HCT116 (cell line): ENCODE measurements around the gene TMEFF2. TPM values are rescaled to one million over a fixed set of nuclear protein-coding genes. Genes with fewer than 3 reads are reported as not detected.

ENCODE experiments used
- ATAC-seq: fragments of 200-7000 bp; cut with Tn5 transposase; 2 replicates; pipeline ENCODE4 v1.9.1; 2020; ENCODE audit warnings: mild to moderate bottlenecking, moderate library complexity
- BruUV-seq: library from RNA; stranded (reverse); fragments of 400-500 nt; replicated peaks from 2 replicates; lab custom pipeline; 2021; lab: Mats Ljungman, UMichigan
- CTCF ChIA-PET: fragments of 300-600 bp; sonication (Branson Sonifier 250); formaldehyde crosslinking; loops from one replicate; lab custom pipeline; 2021; ENCODE audit warnings: antibody characterized with exemption; lab: Charles Lee
- POLR2A ChIA-PET: fragments of 300-600, 350-600 bp; sonication (Branson Sonifier 250); formaldehyde crosslinking; loops from one replicate; lab custom pipeline; 2021; ENCODE audit warnings: antibody characterized with exemption; lab: Charles Lee
- RAD21 ChIA-PET, 2 experiments: fragments of 300-600 bp; sonication (Branson Sonifier 250); formaldehyde crosslinking; loops; one replicate each; lab custom pipeline; 2023; ENCODE audit warnings: low total read pairs in 2 of 2; ENCODE audit not compliant: uncharacterized antibody in 2 of 2, unreplicated experiment in 2 of 2, low non-redundant PET in 1 of 2; lab: Charles Lee
- DNase-seq: peaks from one replicate; pipeline ENCODE4 v3.0.0-alpha.2; 2010; ENCODE audit warnings: low read depth, low spot score
- H2AFZ ChIP-seq: fragments of 200-600 bp; shearing (Covaris generic), sonication (generic); 2 replicates; pipeline ENCODE4 v1.6.1; 2017; ENCODE audit warnings: low read depth, mixed run types, mixed read lengths, antibody characterized with exemption, low read length; ENCODE audit not compliant: poor library complexity, severe bottlenecking
- H3K27ac ChIP-seq: 2 replicates; pipeline ENCODE4 v1.5.1; 2012; ENCODE audit warnings: low read depth, low read length
- H3K27me3 ChIP-seq: fragments of 200-600 bp; sonication (generic); 2 replicates; pipeline ENCODE4 v1.6.1; 2016; ENCODE audit warnings: mixed run types, low read length, mixed read lengths; ENCODE audit not compliant: insufficient read depth
- H3K36me3 ChIP-seq, 2 experiments: fragments of 200-500 bp in 1 of 2; fragments of 200-600 bp in 1 of 2; sonication (Bioruptor generic) in 1 of 2; sonication (generic) in 1 of 2; 2 replicates each; pipeline versions ENCODE4 v1.5.1 to v1.6.1; 2014 to 2016; ENCODE audit warnings: low read length in 2 of 2, inconsistent platforms in 1 of 2, mixed read lengths in 1 of 2, mixed run types in 1 of 2; ENCODE audit not compliant: insufficient read depth in 2 of 2, control insufficient read depth in 1 of 2
- H3K4me1 ChIP-seq, 2 experiments: fragments of 200-600 bp in 1 of 2; sonication (generic) in 1 of 2; 2 replicates each; pipeline versions ENCODE4 v1.5.1 to v1.6.1; 2012 to 2017; ENCODE audit warnings: low read length in 2 of 2, inconsistent platforms in 1 of 2, mild to moderate bottlenecking in 1 of 2, mixed read lengths in 1 of 2, mixed run types in 1 of 2, moderate library complexity in 1 of 2; ENCODE audit not compliant: insufficient read depth in 2 of 2, control insufficient read depth in 1 of 2
- H3K4me2 ChIP-seq: fragments of 200-600 bp; sonication (generic); 2 replicates; pipeline ENCODE4 v1.6.1; 2017; ENCODE audit warnings: mixed run types, low read length, mixed read lengths
- H3K4me3 ChIP-seq, 2 experiments: fragments of 200-600 bp in 1 of 2; sonication (generic) in 1 of 2; replicated peaks in 1 of 2; 2 replicates each; pipeline ENCODE4 v1.5.1; 2011 to 2016; ENCODE audit warnings: low read length in 2 of 2, control low read depth in 1 of 2, low read depth in 1 of 2, mild to moderate bottlenecking in 1 of 2, mixed read lengths in 1 of 2, mixed run types in 1 of 2
- H3K79me2 ChIP-seq: fragments of 200-600 bp; sonication (generic); 2 replicates; pipeline ENCODE4 v1.6.1; 2017; ENCODE audit warnings: mild to moderate bottlenecking, mixed run types, low read length, moderate library complexity, mixed read lengths; ENCODE audit not compliant: insufficient read depth
- H3K9ac ChIP-seq: fragments of 200-600 bp; sonication (generic); 2 replicates; pipeline ENCODE4 v1.6.1; 2016; ENCODE audit warnings: low read length, mixed read lengths
- H3K9me2 ChIP-seq: fragments of 200-600 bp; sonication (generic), shearing (Covaris generic); 2 replicates; pipeline ENCODE4 v1.6.1; 2017; ENCODE audit warnings: mixed run types, mild to moderate bottlenecking, moderate library complexity; ENCODE audit not compliant: insufficient read depth
- H3K9me3 ChIP-seq, 2 experiments: fragments of 200-500 bp in 1 of 2; fragments of 200-600 bp in 1 of 2; sonication (Bioruptor generic) in 1 of 2; sonication (generic) in 1 of 2; 2 replicates each; pipeline ENCODE4 v1.6.1; 2014 to 2017; ENCODE audit warnings: low read length in 2 of 2, mixed read lengths in 2 of 2, inconsistent platforms in 1 of 2, low read depth in 1 of 2, mild to moderate bottlenecking in 1 of 2, mixed run types in 1 of 2, moderate library complexity in 1 of 2; ENCODE audit not compliant: control insufficient read depth in 1 of 2, insufficient read depth in 1 of 2
- H4K20me1 ChIP-seq: fragments of 200-600 bp; sonication (generic), shearing (Covaris generic); 2 replicates; pipeline ENCODE4 v1.6.1; 2017; ENCODE audit warnings: mixed run types, mild to moderate bottlenecking, moderate library complexity; ENCODE audit not compliant: insufficient read depth
- ATF3 ChIP-seq: IDR thresholded peaks from 2 replicates; pipeline ENCODE4 v1.6.1; 2012
- CTCF ChIP-seq, 3 experiments: fragments of 200-600 bp in 1 of 3; sonication (generic) in 1 of 3; IDR thresholded peaks in 2 of 3; conservative IDR thresholded peaks in 1 of 3; 2 replicates each; pipeline ENCODE4 v1.5.1; 2012 to 2017; ENCODE audit warnings: low read depth in 2 of 3, low read length in 2 of 3, antibody characterized with exemption in 1 of 3, borderline replicate concordance in 1 of 3, control low read depth in 1 of 3, mild to moderate bottlenecking in 1 of 3, mixed read lengths in 1 of 3, mixed run types in 1 of 3, moderate library complexity in 1 of 3; ENCODE audit not compliant: insufficient read depth in 1 of 3
- EGR1 ChIP-seq: IDR thresholded peaks from 2 replicates; pipeline ENCODE4 v1.6.1; 2012; ENCODE audit warnings: low read depth
- FOSL1 ChIP-seq: IDR thresholded peaks from 2 replicates; pipeline ENCODE4 v1.6.1; 2012; ENCODE audit warnings: low read depth
- POLR2AphosphoS5 ChIP-seq: IDR thresholded peaks from 2 replicates; pipeline ENCODE4 v1.6.1; 2011; ENCODE audit warnings: mild to moderate bottlenecking, low read depth, low read length, moderate library complexity
- REST ChIP-seq: IDR thresholded peaks from 2 replicates; pipeline ENCODE4 v1.6.1; 2012; ENCODE audit warnings: low read depth
- SIN3A ChIP-seq: IDR thresholded peaks from 2 replicates; pipeline ENCODE4 v1.6.1; 2012; ENCODE audit warnings: low read depth
- YY1 ChIP-seq: IDR thresholded peaks from 2 replicates; pipeline ENCODE4 v1.6.1; 2011; ENCODE audit warnings: low read length, low read depth, moderate library complexity, mild to moderate bottlenecking; ENCODE audit not compliant: insufficient replicate concordance; ENCODE audit errors: extremely low read depth
- intact Hi-C: fragments of 100-400 bp; cut with micrococcal nuclease; formaldehyde crosslinking; loops from 2 replicates; pipeline ENCODE4 v1.10.0; 2022
- total RNA-seq: library from RNA; stranded (reverse); gene quantifications from one replicate; pipeline ENCODE4 v1.2.1, GENCODE V29; 2021; ENCODE audit not compliant: unreplicated experiment

The TMEFF2 gene
- total RNA-seq, 1 experiment from 2014 or later, result not detected

- TF ChIP-seq REST (no peak), ATF3 (no peak), YY1 (no peak)
These were observed 122.5 kb downstream of the TMEFF2 start (continued) for GRCh38 chr2:192072261-192072660.

- ChIA-PET CTCF (no interaction called here), POLR2A (no interaction called here), RAD21 (no interaction called here)
- Histone ChIP-seq H3K9ac (no peak overlapping the region), H3K79me2 (no peaks in the 10 kb centered on the region), H3K27ac (no peak overlapping the region), H3K4me1 (no peaks in the 10 kb centered on the region), H3K4me3 (no peak overlapping the region), H3K9me3 (no peaks in the 10 kb centered on the region), H3K36me3 (no peaks in the 10 kb centered on the region), H4K20me1 (no peaks in the 10 kb centered on the region), H3K4me2 (no peak overlapping the region), H3K27me3 (no peaks in the 10 kb centered on the region), H2AFZ (no peak overlapping the region), H3K9me2 (peaks cover 5% of the 10 kb centered on the region; the same call in 1 of the 2 replicates)
- BruUV-seq, result no TSS peak
- no peak for TF ChIP-seq SIN3A
- no peak for TF ChIP-seq FOSL1
- TF ChIP-seq EGR1, result no peak
- no peak for TF ChIP-seq CTCF (IDR thresholded peaks at IDR 0.05 in 2 of 3, conservative IDR thresholded peaks at IDR 0.05 in 1 of 3; ENCODE audit: borderline replicate concordance in 1 of 3, insufficient read depth in 1 of 3, low read depth in 2 of 3, low read length in 2 of 3)
- no peak for TF ChIP-seq POLR2AphosphoS5
- DNase-seq (no peak), ATAC-seq (no peak)
- intact Hi-C loops, result no loop called here
These were observed 124.6 kb downstream of the TMEFF2 start for GRCh38 chr2:192070099-192070498.
